K562 (cell line): ENCODE data around the gene IQCN. TPM values are rescaled to one million over a fixed set of nuclear protein-coding genes. Genes with fewer than 3 reads are reported as not detected.

Experiments used
- ATAC-seq: fragments of 200-7000 bp; cut with Tn5 transposase; 3 replicates; pipeline ENCODE4 v1.9.1; 2020; ENCODE audit warnings: moderate library complexity
- BruUV-seq: library from RNA; stranded (reverse); fragments of 400-500 nt; replicated peaks from 2 replicates; lab custom pipeline; 2021; lab: Mats Ljungman, UMichigan
- CTCF ChIA-PET: fragments of 300-600 bp; formaldehyde crosslinking; extraction: SDS; loops from one replicate; lab custom pipeline; 2021; ENCODE audit warnings: low intra/inter-chr PET ratio; lab: Yijun Ruan, JAX
- POLR2A ChIA-PET: fragments of 300-600, 350-650 bp; sonication (Branson Sonifier 250); formaldehyde crosslinking; extraction: SDS; loops from one replicate; lab custom pipeline; 2021; ENCODE audit warnings: antibody characterized with exemption, inconsistent platforms; lab: Yijun Ruan, JAX
- DNase-seq, 4 experiments: peaks; one replicate each; pipeline versions ENCODE4 v3.0.0 to v3.0.0-alpha.2; 2011 to 2018; ENCODE audit warnings: low spot score in 3 of 4, mixed read lengths in 3 of 4; ENCODE audit errors: extremely low read depth in 1 of 4
- FAIRE-seq: peaks from 2 replicates; lab custom pipeline; 2011; peaks lifted over from hg19 to GRCh38; lab: Jason Lieb, UNC
- H2AFZ ChIP-seq: 2 replicates; pipeline ENCODE4 v1.6.0; 2011; ENCODE audit warnings: low read depth, low read length, control low read depth, inconsistent platforms
- H3K27ac ChIP-seq: fragments of 200-600 bp; 3 replicates; pipeline ENCODE4 v1.8.0; 2011; ENCODE audit warnings: low read depth, mild to moderate bottlenecking, control low read depth, inconsistent platforms, low read length, moderate library complexity, mixed read lengths; ENCODE audit errors: extremely low read depth
- H3K27me3 ChIP-seq, 2 experiments: fragments of 300-600 bp in 1 of 2; 2 replicates in 1 of 2; 3 replicates in 1 of 2; pipeline versions ENCODE4 v1.6.0 to v1.8.0; 2011; ENCODE audit warnings: inconsistent platforms in 2 of 2, low read length in 2 of 2, mild to moderate bottlenecking in 1 of 2, mixed read lengths in 1 of 2, moderate library complexity in 1 of 2; ENCODE audit not compliant: control insufficient read depth in 2 of 2, insufficient read depth in 2 of 2
- H3K36me3 ChIP-seq: fragments of 300-600 bp; 3 replicates; pipeline ENCODE4 v1.8.0; 2011; ENCODE audit warnings: mild to moderate bottlenecking, low read length, inconsistent platforms; ENCODE audit not compliant: control insufficient read depth, insufficient read depth
- H3K4me1 ChIP-seq, 2 experiments: fragments of 200-600 bp in 1 of 2; replicated peaks in 1 of 2; 2 replicates in 1 of 2; 3 replicates in 1 of 2; pipeline versions ENCODE4 v1.5.1 to v1.8.0; 2011; ENCODE audit warnings: inconsistent platforms in 2 of 2, low read length in 2 of 2, mild to moderate bottlenecking in 1 of 2, mixed read lengths in 1 of 2, moderate library complexity in 1 of 2; ENCODE audit not compliant: control insufficient read depth in 2 of 2, insufficient read depth in 2 of 2
- H3K4me2 ChIP-seq: 2 replicates; pipeline ENCODE4 v1.6.1; 2011; ENCODE audit warnings: low read length, control low read depth, inconsistent platforms, mixed read lengths; ENCODE audit not compliant: insufficient read depth
- H3K4me3 ChIP-seq: fragments of 200-600 bp; sonication (generic), shearing (Covaris generic); 2 replicates; pipeline ENCODE4 v1.5.1; 2016; ENCODE audit warnings: control low read depth, inconsistent platforms
- H3K79me2 ChIP-seq: fragments of 200-600 bp; 3 replicates; pipeline ENCODE4 v1.8.0; 2011; ENCODE audit warnings: low read length, inconsistent platforms; ENCODE audit not compliant: control insufficient read depth, insufficient read depth
- H3K9ac ChIP-seq, 2 experiments: 2 replicates each; pipeline versions ENCODE4 v1.6.0 to v1.6.1; 2011; ENCODE audit warnings: low read depth in 2 of 2, low read length in 2 of 2, control low read depth in 1 of 2, inconsistent platforms in 1 of 2, mild to moderate bottlenecking in 1 of 2, mixed read lengths in 1 of 2; ENCODE audit not compliant: insufficient read depth in 1 of 2
- H3K9me1 ChIP-seq: one replicate; pipeline ENCODE4 v1.6.0; 2011; ENCODE audit warnings: inconsistent platforms, mild to moderate bottlenecking, low read length, moderate library complexity; ENCODE audit not compliant: control insufficient read depth, insufficient read depth
- H3K9me3 ChIP-seq: replicated peaks from 2 replicates; pipeline ENCODE4 v1.5.1; 2011; ENCODE audit warnings: low read depth, low read length, inconsistent platforms; ENCODE audit not compliant: control insufficient read depth, insufficient read depth
- H4K20me1 ChIP-seq: replicated peaks from 2 replicates; pipeline ENCODE4 v1.6.1; 2011; ENCODE audit warnings: low read length, inconsistent platforms, mixed read lengths; ENCODE audit not compliant: control insufficient read depth, insufficient read depth
- AFF1 ChIP-seq, 2 experiments: fragments of 450-650 bp; IDR thresholded peaks; 2 replicates each; pipeline ENCODE4 v1.6.1; 2018; ENCODE audit warnings: mild to moderate bottlenecking in 2 of 2, low read depth in 1 of 2; ENCODE audit not compliant: partially characterized antibody in 2 of 2
- ETV6 ChIP-seq, 3 experiments: fragments of 150-350 bp in 1 of 3; sonication (generic) in 1 of 3; formaldehyde crosslinking in 1 of 3; IDR thresholded peaks; 2 replicates each; pipeline versions ENCODE4 v1.6.1 to v1.8.0; 2014 to 2022; ENCODE audit warnings: borderline replicate concordance in 2 of 3, low read depth in 2 of 3, antibody characterized with exemption in 1 of 3, low read length in 1 of 3, mild to moderate bottlenecking in 1 of 3, missing genetic modification reagents in 1 of 3
- HDAC8 ChIP-seq: fragments of 450-650 bp; IDR thresholded peaks from 2 replicates; pipeline ENCODE4 v1.6.1; 2016; ENCODE audit warnings: mild to moderate bottlenecking, missing genetic modification characterization, moderate library complexity, missing compliant biosample characterization
- KAT2B ChIP-seq: IDR thresholded peaks from one replicate; pipeline ENCODE4 v1.6.1; 2012; ENCODE audit warnings: low read depth, mild to moderate bottlenecking, control low read depth, inconsistent platforms, low read length, moderate library complexity
- PCBP2 ChIP-seq: fragments of 200-400 bp; formaldehyde crosslinking; IDR thresholded peaks from 2 replicates; pipeline ENCODE4 v1.6.1; 2018; ENCODE audit warnings: low read length, low read depth, mild to moderate bottlenecking, moderate library complexity; ENCODE audit not compliant: poor library complexity, severe bottlenecking
- PKNOX1 ChIP-seq: fragments of 450-650 bp; IDR thresholded peaks from 2 replicates; pipeline ENCODE4 v1.6.1; 2016
- PRDM10 ChIP-seq: fragments of 450-650 bp; IDR thresholded peaks from 2 replicates; pipeline ENCODE4 v1.6.1; 2018; ENCODE audit not compliant: partially characterized antibody
- SMAD2 ChIP-seq: fragments of 150-350 bp; IDR thresholded peaks from 2 replicates; pipeline ENCODE4 v1.6.1; 2014; ENCODE audit warnings: low read depth, mild to moderate bottlenecking, low read length
- SOX6 ChIP-seq: fragments of 450-650 bp; IDR thresholded peaks from 2 replicates; pipeline ENCODE4 v1.6.1; 2014; ENCODE audit warnings: mild to moderate bottlenecking
- TSC22D4 ChIP-seq: fragments of 450-650 bp; IDR thresholded peaks from 2 replicates; pipeline ENCODE4 v1.6.1; 2016; ENCODE audit warnings: missing genetic modification characterization, missing biosample characterization, control low read depth
- in situ Hi-C: fragments of 300-500 bp; cut with MboI; formaldehyde crosslinking; loops from 4 replicates; pipeline ENCODE4 v1.15.0; 2018; ENCODE audit warnings: inconsistent platforms, mixed read lengths
- intact Hi-C: fragments of 100-400 bp; cut with micrococcal nuclease; formaldehyde crosslinking; loops from 2 replicates; pipeline ENCODE4 v1.14.2; 2022
- polyA plus RNA-seq, 8 experiments: library from polyadenylated mRNA; depleted of rRNA in 4 of 8; stranded (reverse) in 5 of 8; unstranded in 3 of 8; fragments of >200 nt; fragmentation: Nextera tagmentation in 2 of 8; fragmentation: Illumina TruSeq in 1 of 8; extraction: Ambion mirVana in 2 of 8; extraction: Trizol in 1 of 8; gene quantifications; 2 replicates each; pipeline versions ENCODE4 v1.2.1 to v1.2.3, GENCODE V29; 2011 to 2014; ENCODE audit warnings: inconsistent platforms in 1 of 8, missing spikeins in 1 of 8
- total RNA-seq, 7 experiments: library from RNA; depleted of rRNA in 6 of 7; stranded (reverse); fragments of >200 nt in 6 of 7; fragmentation: Illumina TruSeq in 2 of 7; extraction: Trizol in 2 of 7; gene quantifications; 2 replicates each; pipeline versions ENCODE4 v1.2.1 to v1.2.3, GENCODE V29; 2011 to 2021; ENCODE audit warnings: low replicate concordance in 1 of 7

IQCN gene
- total and polyA plus RNA-seq, 9 of the 15 experiments (the other 6 are each of a cell fraction or from before 2014, with no cell fraction given), result 0.01 to 0.07 (median 0.04) TPM; not detected in 3

- TF ChIP-seq AFF1 (IDR thresholded peaks at IDR 0.05; ENCODE audit: low read depth in 1 of 2, partially characterized antibody in 2 of 2), result peak in 1 of 2 experiments; percentile 41
- TF ChIP-seq, all 486 proteins: peak for 35
Observed at GRCh38 chr19:18262917-18263316, 11.3 kb downstream of the IQCN start (continued).

- Histone ChIP-seq H3K4me2 (no peak overlapping the region), H3K79me2 (no peaks in the 10 kb centered on the region), H3K36me3 (no peaks in the 10 kb centered on the region), H3K27me3 (peaks cover 2 to 16% of the 10 kb centered on the region in 2 experiments; a peak in 2 of 5 replicates), H3K4me3 (no peak overlapping the region), H4K20me1 (no peaks in the 10 kb centered on the region), H3K27ac (no peak overlapping the region), H3K9me1 (no peaks in the 10 kb centered on the region), H2AFZ (no peak overlapping the region), H3K9ac (no peak overlapping the region), H3K9me3 (no peaks in the 10 kb centered on the region), H3K4me1 (peaks cover 10 to 41% of the 10 kb centered on the region in 2 experiments)
- ATAC-seq (no peak), FAIRE-seq (no peak), DNase-seq (no peak)
- intact Hi-C loops (no loop called here), in situ Hi-C loops (no loop called here)
- BruUV-seq, result no TSS peak
- POLR2A ChIA-PET, result interaction anchor here (1.2 to 3.3 kb wide), 5 partner anchors 9 to 38 kb away, joined by 3 to 44 read pairs (median 7); partner anchors contain the start of genes IQCN and JUND
- CTCF ChIA-PET, result no interaction called here
- TF ChIP-seq PRDM10, result no peak
- no peak for TF ChIP-seq KAT2B
- no peak for TF ChIP-seq PCBP2
- TF ChIP-seq PKNOX1, result no peak
- TF ChIP-seq SMAD2, result no peak
- TF ChIP-seq ETV6 (IDR thresholded peaks at IDR 0.05; ENCODE audit: borderline replicate concordance in 1 of 2, low read depth in 2 of 2, low read length in 1 of 2), result no peak
- TF ChIP-seq ETV6 (CRISPR knock-in tag; IDR thresholded peaks at IDR 0.05; ENCODE audit: borderline replicate concordance), result no peak
- TF ChIP-seq HDAC8 (tag), result no peak
- no peak for TF ChIP-seq SOX6
- TF ChIP-seq TSC22D4 (tag), result no peak
Observed at GRCh38 chr19:18262144-18262543, 12.1 kb downstream of the IQCN start.
